ENCODE measurements around the gene CCDC187.

The CCDC187 gene

GRCh38 chr9:136312436-136312835, 8.5 kb upstream of the CCDC187 start:
- DNase-seq (ENCODE audit: low spot score) (no peak), FAIRE-seq (no peak)

GRCh38 chr9:136312009-136312375, 8.1 kb upstream of the CCDC187 start:
- FAIRE-seq = no peak
- DNase-seq (ENCODE audit: low spot score) = no peak

GRCh38 chr9:136311051-136312008, 7.4 kb upstream of the CCDC187 start:
- FAIRE-seq (no peak), DNase-seq (ENCODE audit: low spot score) (peak; percentile 7)

- no peak for FAIRE-seq
- no peak for DNase-seq (ENCODE audit: low spot score)
These were observed 6.6 kb upstream of the CCDC187 start for GRCh38 chr9:136310273-136311030.

GRCh38 chr9:136309806-136310220, 5.9 kb upstream of the CCDC187 start:
- FAIRE-seq = no peak

GRCh38 chr9:136309101-136309801, 5.4 kb upstream of the CCDC187 start:
- DNase-seq (ENCODE audit: low spot score) (no peak), FAIRE-seq (no peak)

More at GRCh38 chr9:136309806-136310220, 5.9 kb upstream of the CCDC187 start:
- DNase-seq (ENCODE audit: low spot score) = no peak

- DNase-seq (ENCODE audit: low spot score) (no peak), FAIRE-seq (no peak)
These were observed 4.8 kb upstream of the CCDC187 start for GRCh38 chr9:136308702-136309053.

- DNase-seq (ENCODE audit: low spot score) (no peak), FAIRE-seq (no peak)
These were observed 4.3 kb upstream of the CCDC187 start for GRCh38 chr9:136308006-136308701.

GRCh38 chr9:136307215-136307750, 3.4 kb upstream of the CCDC187 start:
- DNase-seq (ENCODE audit: low spot score) (no peak), FAIRE-seq (no peak)

GRCh38 chr9:136306211-136307208, 2.6 kb upstream of the CCDC187 start:
- FAIRE-seq (no peak), DNase-seq (ENCODE audit: low spot score) (no peak)

GRCh38 chr9:136305804-136306203, 1.9 kb upstream of the CCDC187 start:
- FAIRE-seq = no peak
- no peak for DNase-seq (ENCODE audit: low spot score)

- DNase-seq (ENCODE audit: low spot score) (no peak), FAIRE-seq (no peak)
These were observed 1.1 kb upstream of the CCDC187 start for GRCh38 chr9:136304981-136305380.

GRCh38 chr9:136304456-136304855, 562 bp upstream of the CCDC187 start:
- DNase-seq (ENCODE audit: low spot score) (no peak), FAIRE-seq (no peak)

- DNase-seq (ENCODE audit: low spot score) (no peak), FAIRE-seq (no peak)
These were observed 649 bp downstream of the CCDC187 start for GRCh38 chr9:136303066-136303824.

- DNase-seq (ENCODE audit: low spot score) = no peak
- FAIRE-seq = no peak
These were observed 1.4 kb downstream of the CCDC187 start for GRCh38 chr9:136302527-136302926.

- DNase-seq (ENCODE audit: low spot score) = no peak
- FAIRE-seq = no peak
These were observed 3.0 kb downstream of the CCDC187 start for GRCh38 chr9:136300866-136301265.

- no peak for FAIRE-seq
- no peak for DNase-seq (ENCODE audit: low spot score)
These were observed 3.8 kb downstream of the CCDC187 start for GRCh38 chr9:136300016-136300545.

GRCh38 chr9:136299541-136299940, 4.4 kb downstream of the CCDC187 start:
- FAIRE-seq = no peak

GRCh38 chr9:136299116-136299515, 4.8 kb downstream of the CCDC187 start:
- DNase-seq (ENCODE audit: low spot score) = no peak
- FAIRE-seq = no peak

More at GRCh38 chr9:136299541-136299940, 4.4 kb downstream of the CCDC187 start:
- DNase-seq (ENCODE audit: low spot score) = no peak

Measured in RCC 7860 (cell line).